HL-60 (cell line): ENCODE data around the gene PRICKLE3.
A peak's percentile ranks its signal among the peaks of the same experiment; 100 is the strongest.
"Not testable (repeated sequence)": the region's sequence is repeated elsewhere in the genome, so short reads cannot be mapped to it uniquely, and the experiment has no call there.

ENCODE experiments used
- DNase-seq, 2 experiments: peaks; one replicate each; pipeline ENCODE4 v3.0.0-alpha.2; 2010 to 2020; ENCODE audit warnings: low read depth in 1 of 2, low spot score in 1 of 2
- H3K27ac ChIP-seq: fragments of 250-450 bp; sonication (Bioruptor Pico); replicated peaks from 2 replicates; pipeline ENCODE4 v1.5.1; 2020; ENCODE audit warnings: mild to moderate bottlenecking, moderate library complexity
- H3K27me3 ChIP-seq: fragments of 250-450 bp; sonication (Bioruptor Pico); 2 replicates; pipeline ENCODE4 v1.5.1; 2021; ENCODE audit warnings: mild to moderate bottlenecking, moderate library complexity; ENCODE audit not compliant: insufficient read depth, poor library complexity, severe bottlenecking
- H3K4me3 ChIP-seq: replicated peaks from 2 replicates; pipeline ENCODE4 v1.5.1; 2011; ENCODE audit warnings: mild to moderate bottlenecking, control low read depth, low read length; ENCODE audit not compliant: insufficient read depth
- CTCF ChIP-seq: IDR thresholded peaks from one replicate; pipeline ENCODE4 v1.5.1; 2011; ENCODE audit warnings: low read length, control low read depth, inconsistent platforms; ENCODE audit not compliant: insufficient read depth
- GABPA ChIP-seq: IDR thresholded peaks from 2 replicates; pipeline ENCODE4 v1.6.1; 2012; ENCODE audit warnings: low read depth
- POLR2AphosphoS5 ChIP-seq: IDR thresholded peaks from 2 replicates; pipeline ENCODE4 v1.6.1; 2012; ENCODE audit warnings: low read depth
- REST ChIP-seq: IDR thresholded peaks from 2 replicates; pipeline ENCODE4 v1.6.1; 2012; ENCODE audit warnings: low read depth; ENCODE audit not compliant: insufficient replicate concordance
- SPI1 ChIP-seq: IDR thresholded peaks from 2 replicates; pipeline ENCODE4 v1.6.1; 2012; ENCODE audit warnings: low read depth, mild to moderate bottlenecking, borderline replicate concordance

The PRICKLE3 gene

GRCh38 chrX:49174723-49175122 lies 11.4 kb downstream of the PRICKLE3 start:
- H3K4me3 ChIP-seq, result no peak overlapping the region
- no peaks in the 10 kb centered on the region for H3K27me3 ChIP-seq
- DNase-seq, result no peak
- H3K27ac ChIP-seq, result no peak overlapping the region
- TF ChIP-seq REST (no peak), POLR2AphosphoS5 (no peak), CTCF (no peak), SPI1 (no peak), GABPA (no peak)

GRCh38 chrX:49173544-49173943 lies 12.6 kb downstream of the PRICKLE3 start:
- not testable (repeated sequence) for DNase-seq, H3K27me3 ChIP-seq, H3K27ac ChIP-seq
- peak overlapping the region; percentile 61; the same call in 1 of the 2 replicates for H3K4me3 ChIP-seq

GRCh38 chrX:49172280-49172780 lies 13.8 kb downstream of the PRICKLE3 start:
- Histone ChIP-seq H3K27me3 (no peaks in the 10 kb centered on the region), H3K27ac (peak overlapping the region; percentile 77), H3K4me3 (peak overlapping the region; percentile 61)
- peak; percentile 66 to 79 for DNase-seq
- no peak for TF ChIP-seq CTCF
- no peak for TF ChIP-seq SPI1
- no peak for TF ChIP-seq GABPA
- no peak for TF ChIP-seq POLR2AphosphoS5
- no peak for TF ChIP-seq REST

GRCh38 chrX:49171752-49172279 lies 14.4 kb downstream of the PRICKLE3 start, which contains the start of gene PLP2:
TSS of gene PLP2 (plus strand) at chrX:49171898. CDS start at chrX:49172001, 103 bp downstream.
- peak within 1 kb of the TSS; percentile 77 for H3K27ac ChIP-seq
- H3K27me3 ChIP-seq, result no peaks in the 10 kb centered on the region

GRCh38 chrX:49167740-49168108 lies 18.4 kb downstream of the PRICKLE3 start:
- H3K27me3 ChIP-seq, result no peaks in the 10 kb centered on the region
- no peak for TF ChIP-seq POLR2AphosphoS5
- no peak for TF ChIP-seq CTCF
- TF ChIP-seq REST, result no peak
- no peak for DNase-seq
- H3K27ac ChIP-seq, result peak overlapping the region; percentile 96
- peak overlapping the region; percentile 16; the same call in 1 of the 2 replicates for H3K4me3 ChIP-seq

More at GRCh38 chrX:49171752-49172279, 14.4 kb downstream of the PRICKLE3 start, which contains the start of gene PLP2:
- peak within 1 kb of the TSS; percentile 61 for H3K4me3 ChIP-seq
- TF ChIP-seq SPI1, result no peak
- peak; percentile 70 for TF ChIP-seq POLR2AphosphoS5
- peak in 1 of 2 experiments; percentile 55 for DNase-seq
